Smooth muscle cell (in vitro differentiated cells): ENCODE data around the gene CRYGN. TPM values are rescaled to one million over a fixed set of nuclear protein-coding genes. Genes with fewer than 3 reads are reported as not detected.

Experiments
- DNase-seq: peaks from one replicate; lab custom pipeline; 2025; ENCODE audit not compliant: unreplicated experiment; lab: John Stamatoyannopoulos, UW
- H2AFZ ChIP-seq: fragments of 200-600 bp; sonication (generic); 2 replicates; pipeline ENCODE4 v1.6.0; 2016; ENCODE audit warnings: antibody characterized with exemption, low read depth, mild to moderate bottlenecking
- H3F3A ChIP-seq: fragments of 200-600 bp; sonication (generic); 2 replicates; pipeline ENCODE4 v1.6.0; 2017; ENCODE audit warnings: antibody characterized with exemption, low read depth
- H3K27ac ChIP-seq: fragments of 200-600 bp; sonication (generic); 2 replicates; pipeline ENCODE4 v1.5.1; 2016; ENCODE audit warnings: low read depth, mild to moderate bottlenecking
- H3K27me3 ChIP-seq: fragments of 200-600 bp; sonication (generic); 2 replicates; pipeline ENCODE4 v1.6.1; 2016; ENCODE audit warnings: low read depth, mild to moderate bottlenecking
- H3K36me3 ChIP-seq: fragments of 200-600 bp; sonication (generic); 2 replicates; pipeline ENCODE4 v1.5.1; 2016; ENCODE audit warnings: low read depth
- H3K4me1 ChIP-seq: fragments of 200-600 bp; sonication (generic); 2 replicates; pipeline ENCODE4 v1.5.1; 2016; ENCODE audit warnings: low read depth
- H3K4me2 ChIP-seq: fragments of 200-600 bp; sonication (generic); 2 replicates; pipeline ENCODE4 v1.6.0; 2016; ENCODE audit warnings: mild to moderate bottlenecking
- H3K4me3 ChIP-seq: fragments of 200-600 bp; sonication (generic); 2 replicates; pipeline ENCODE4 v1.5.1; 2016; ENCODE audit warnings: mild to moderate bottlenecking
- H3K79me2 ChIP-seq: fragments of 200-600 bp; sonication (generic); 2 replicates; pipeline ENCODE4 v1.6.0; 2016; ENCODE audit warnings: low read depth, mild to moderate bottlenecking
- H3K9ac ChIP-seq: fragments of 200-600 bp; sonication (generic); 2 replicates; pipeline ENCODE4 v1.6.0; 2016; ENCODE audit warnings: low read depth
- H3K9me3 ChIP-seq: fragments of 200-600 bp; sonication (generic); replicated peaks from 2 replicates; pipeline ENCODE4 v1.5.1; 2016; ENCODE audit warnings: low read depth
- H4K20me1 ChIP-seq: fragments of 200-600 bp; sonication (generic); 2 replicates; pipeline ENCODE4 v1.6.0; 2016; ENCODE audit warnings: low read depth
- CTCF ChIP-seq: fragments of 200-600 bp; sonication (generic); IDR thresholded peaks from 2 replicates; pipeline ENCODE4 v1.5.1; 2017; ENCODE audit warnings: borderline replicate concordance, mild to moderate bottlenecking, antibody characterized with exemption; ENCODE audit not compliant: insufficient read depth, poor library complexity, severe bottlenecking
- WGBS: methylation state at CpG from one replicate; pipeline ENCODE4 v1.1.7; 2016; ENCODE audit warnings: low lambda C conversion rate; 5-methylcytosine and 5-hydroxymethylcytosine counted together
- polyA plus RNA-seq: library from polyadenylated mRNA; unstranded; fragments of >200 nt; fragmentation: Nextera tagmentation; extraction: Ambion mirVana; gene quantifications from 2 replicates; pipeline ENCODE4 v1.2.1, GENCODE V29; 2016
- total RNA-seq: library from RNA; depleted of rRNA; stranded (reverse); fragments of >200 nt; gene quantifications from 2 replicates; pipeline ENCODE4 v1.2.3, GENCODE V29; 2014

Gene CRYGN
- total and polyA plus RNA-seq, 2 experiments from 2014 or later = 0.13 TPM; not detected in 1

GRCh38 chr7:151382079-151382885 is 57.7 kb downstream of the CRYGN start:
- no peak for TF ChIP-seq CTCF
- H3K9me3 ChIP-seq = no peaks in the 10 kb centered on the region
- no peak overlapping the region for H3K27ac ChIP-seq
- H3K9ac ChIP-seq = no peak overlapping the region
- H4K20me1 ChIP-seq = no peaks in the 10 kb centered on the region
- H3K4me3 ChIP-seq = no peak overlapping the region
- peaks cover 35% of the 10 kb centered on the region for H3K27me3 ChIP-seq
- 28% methylated on average over 36 of the region's 37 CpGs for WGBS
- H3K79me2 ChIP-seq = no peaks in the 10 kb centered on the region
- no peak overlapping the region for H2AFZ ChIP-seq
- H3F3A ChIP-seq = no peaks in the 10 kb centered on the region
- H3K4me2 ChIP-seq = peak overlapping the region; percentile 85
- no peak for DNase-seq
- peaks cover 8% of the 10 kb centered on the region for H3K4me1 ChIP-seq
- H3K36me3 ChIP-seq = no peaks in the 10 kb centered on the region

- Histone ChIP-seq H3K9me3 (no peaks in the 10 kb centered on the region), H3K4me3 (peak overlapping the region; percentile 40), H3K36me3 (no peaks in the 10 kb centered on the region), H3K4me2 (peak overlapping the region; percentile 85), H3K79me2 (no peaks in the 10 kb centered on the region), H2AFZ (no peak overlapping the region), H3K27me3 (peaks cover 35% of the 10 kb centered on the region), H4K20me1 (no peaks in the 10 kb centered on the region), H3K4me1 (peaks cover 8% of the 10 kb centered on the region), H3K9ac (no peak overlapping the region), H3F3A (no peaks in the 10 kb centered on the region), H3K27ac (no peak overlapping the region)
- no peak for TF ChIP-seq CTCF
- DNase-seq = no peak
- WGBS = 6% methylated on average over 71 of the region's 83 CpGs
These were observed 58.4 kb downstream of the CRYGN start for GRCh38 chr7:151381348-151382078.

- Histone ChIP-seq H3K36me3 (no peaks in the 10 kb centered on the region), H3K4me2 (peak overlapping the region; percentile 85)
- 56% methylated on average over 7 of the region's 7 CpGs for WGBS
These were observed 58.9 kb downstream of the CRYGN start for GRCh38 chr7:151381098-151381347.

More at GRCh38 chr7:151381098-151381347, 58.9 kb downstream of the CRYGN start:
- H3F3A ChIP-seq = no peaks in the 10 kb centered on the region
- H4K20me1 ChIP-seq = no peaks in the 10 kb centered on the region
- peaks cover 35% of the 10 kb centered on the region for H3K27me3 ChIP-seq
- peak overlapping the region; percentile 40 for H3K4me3 ChIP-seq
- DNase-seq = no peak
- H3K4me1 ChIP-seq = peaks cover 8% of the 10 kb centered on the region
- H3K9ac ChIP-seq = no peak overlapping the region
- H3K27ac ChIP-seq = no peak overlapping the region
- TF ChIP-seq CTCF = no peak
- no peaks in the 10 kb centered on the region for H3K79me2 ChIP-seq
- no peaks in the 10 kb centered on the region for H3K9me3 ChIP-seq
- no peak overlapping the region for H2AFZ ChIP-seq
